Endodermal cell (in vitro differentiated cells): ENCODE data around the gene TBC1D1. TPM values are rescaled to one million over a fixed set of nuclear protein-coding genes. Genes with fewer than 3 reads are reported as not detected.

Experiments
- DNase-seq: peaks from one replicate; pipeline ENCODE4 v3.0.0-alpha.2; 2017
- H3K27ac ChIP-seq: 2 replicates; pipeline ENCODE4 v1.5.1; 2013; ENCODE audit warnings: mild to moderate bottlenecking, low read depth, low read length, moderate library complexity
- H3K27me3 ChIP-seq: 2 replicates; pipeline ENCODE4 v1.6.1; 2013; ENCODE audit warnings: mild to moderate bottlenecking, low read length, moderate library complexity; ENCODE audit not compliant: insufficient read depth, control insufficient read depth, poor library complexity, severe bottlenecking
- H3K36me3 ChIP-seq: 2 replicates; pipeline ENCODE4 v1.7.0; 2013; ENCODE audit warnings: mild to moderate bottlenecking, low read length, moderate library complexity; ENCODE audit not compliant: control insufficient read depth, insufficient read depth
- H3K4me1 ChIP-seq: one replicate; pipeline ENCODE4 v1.7.0; 2013; ENCODE audit warnings: low read length; ENCODE audit not compliant: control insufficient read depth, insufficient read depth
- H3K4me3 ChIP-seq: 2 replicates; pipeline ENCODE4 v1.5.1; 2013; ENCODE audit warnings: mild to moderate bottlenecking, low read length, moderate library complexity
- H3K9ac ChIP-seq: 2 replicates; pipeline ENCODE4 v1.6.1; 2013; ENCODE audit warnings: mild to moderate bottlenecking, low read length, moderate library complexity; ENCODE audit not compliant: poor library complexity, severe bottlenecking; ENCODE audit errors: extremely low read depth
- H3K9me3 ChIP-seq: 2 replicates; pipeline ENCODE4 v1.6.1; 2013; ENCODE audit warnings: mild to moderate bottlenecking, low read length, moderate library complexity; ENCODE audit not compliant: control insufficient read depth
- H3K27ac Mint-ChIP-seq: 2 replicates; pipeline ENCODE4 v1.8.0; 2020; ENCODE audit warnings: mixed read lengths
- H3K27me3 Mint-ChIP-seq: 2 replicates; pipeline ENCODE4 v1.8.0; 2021; ENCODE audit warnings: mild to moderate bottlenecking, mixed read lengths; ENCODE audit not compliant: insufficient read depth
- H3K36me3 Mint-ChIP-seq: 2 replicates; pipeline ENCODE4 v1.8.0; 2020; ENCODE audit warnings: low read depth, mixed read lengths
- H3K4me1 Mint-ChIP-seq: 2 replicates; pipeline ENCODE4 v1.8.0; 2020; ENCODE audit warnings: mixed read lengths
- H3K4me3 Mint-ChIP-seq: 2 replicates; pipeline ENCODE4 v1.8.0; 2020; ENCODE audit warnings: mild to moderate bottlenecking, moderate library complexity, mixed read lengths
- H3K9me3 Mint-ChIP-seq: 2 replicates; pipeline ENCODE4 v1.8.0; 2020; ENCODE audit warnings: mild to moderate bottlenecking, mixed read lengths
- CTCF ChIP-seq: fragments of 200-600 bp; sonication (generic); conservative IDR thresholded peaks from 2 replicates; pipeline ENCODE4 v1.5.0; 2021; ENCODE audit warnings: antibody characterized with exemption, mild to moderate bottlenecking
- WGBS, 2 experiments: methylation state at CpG; one replicate each; pipeline versions ENCODE4 v1.1.5 to v1.1.7; 2013; ENCODE audit warnings: missing lambda C conversion rate in 2 of 2, mixed read lengths in 1 of 2; ENCODE audit not compliant: insufficient coverage in 1 of 2, insufficient read length in 1 of 2; 5-methylcytosine and 5-hydroxymethylcytosine counted together
- total RNA-seq, 2 donors: library from RNA; stranded (reverse); fragmentation: NEBNext Ultra II Directional in 1 of 2; extraction: Animal tissue kit (Norgen Biotek cat#: 25700) in 1 of 2; gene quantifications; 2 replicates in 1 of 2; 3 replicates in 1 of 2; pipeline ENCODE4 v1.2.1, GENCODE V29; 2021

The TBC1D1 gene
- total RNA-seq, 2 donors from 2014 or later: 110 to 122 TPM

GRCh38 chr4:37995981-37996775 lies 105.3 kb downstream of the TBC1D1 start:
- Histone ChIP-seq H3K27me3 (no peaks in the 10 kb centered on the region), H3K9ac (no peak overlapping the region), H3K27ac (no peak overlapping the region), H3K36me3 (no peaks in the 10 kb centered on the region), H3K9me3 (no peaks in the 10 kb centered on the region), H3K4me1 (peaks cover 8% of the 10 kb centered on the region), H3K4me3 (no peak overlapping the region)
- Mint-ChIP-seq H3K27ac (no peak overlapping the region), H3K4me3 (no peak overlapping the region), H3K27me3 (no peaks in the 10 kb centered on the region), H3K9me3 (no peaks in the 10 kb centered on the region), H3K36me3 (peaks cover 7% of the 10 kb centered on the region), H3K4me1 (peaks cover 57% of the 10 kb centered on the region)
- no peak for DNase-seq
- no peak for TF ChIP-seq CTCF
- 90 to 96% methylated on average over 1 to 6 of the region's 7 CpGs for WGBS, 2 experiments

GRCh38 chr4:37998226-37998625 lies 107.3 kb downstream of the TBC1D1 start:
- Histone ChIP-seq H3K9me3 (no peaks in the 10 kb centered on the region), H3K27ac (no peak overlapping the region), H3K36me3 (no peaks in the 10 kb centered on the region), H3K4me1 (peaks cover 8% of the 10 kb centered on the region), H3K9ac (no peak overlapping the region), H3K27me3 (no peaks in the 10 kb centered on the region), H3K4me3 (no peak overlapping the region)
- Mint-ChIP-seq H3K9me3 (no peaks in the 10 kb centered on the region), H3K36me3 (peaks cover 2% of the 10 kb centered on the region), H3K4me1 (peaks cover 65% of the 10 kb centered on the region), H3K27me3 (no peaks in the 10 kb centered on the region), H3K27ac (peak overlapping the region; percentile 12), H3K4me3 (no peak overlapping the region)
- TF ChIP-seq CTCF: no peak
- DNase-seq: peak; percentile 60
- 74 to 98% methylated on average over 7 to 9 of the region's 9 CpGs for WGBS, 2 experiments

GRCh38 chr4:37999000-37999716 lies 108.3 kb downstream of the TBC1D1 start:
- no peak overlapping the region for H3K9ac ChIP-seq
- no peak for TF ChIP-seq CTCF
- peaks cover 8% of the 10 kb centered on the region for H3K4me1 ChIP-seq
- H3K27me3 Mint-ChIP-seq: no peaks in the 10 kb centered on the region
- peaks cover 68% of the 10 kb centered on the region for H3K4me1 Mint-ChIP-seq
- 85 to 94% methylated on average over 5 to 12 of the region's 12 CpGs for WGBS, 2 experiments
- no peaks in the 10 kb centered on the region for H3K36me3 ChIP-seq
- H3K27me3 ChIP-seq: no peaks in the 10 kb centered on the region
- no peak overlapping the region for H3K4me3 ChIP-seq
- H3K36me3 Mint-ChIP-seq: no peaks in the 10 kb centered on the region
- H3K9me3 Mint-ChIP-seq: no peaks in the 10 kb centered on the region
- no peak overlapping the region for H3K27ac ChIP-seq
- H3K4me3 Mint-ChIP-seq: no peak overlapping the region
- peak; percentile 59 for DNase-seq
- no peak overlapping the region for H3K27ac Mint-ChIP-seq
- no peaks in the 10 kb centered on the region for H3K9me3 ChIP-seq
